ENCODE results near the gene S100A14.

- TF ChIP-seq CTCF (IDR thresholded peaks at IDR 0.05) (no peak), POLR2AphosphoS5 (IDR thresholded peaks at IDR 0.05) (no peak), EP300 (IDR thresholded peaks at IDR 0.05) (no peak), POLR2A (IDR thresholded peaks at IDR 0.05) (no peak)
These were observed 17.6 kb downstream of the S100A14 start for GRCh38 chr1:153598309-153599172.

All from upper lobe of left lung (tissue), 4 donors.